Tongue (tissue), 2 donors: ENCODE measurements around the gene IBTK. TPM values are rescaled to one million over a fixed set of nuclear protein-coding genes. Genes with fewer than 3 reads are reported as not detected.

Experiments
- small RNA-seq: library from RNA; depleted of rRNA; stranded (forward); fragments of <200 nt; gene quantifications from one replicate; pipeline ENCODE3, GENCODE V24; 2014; ENCODE audit warnings: low replicate concordance
- total RNA-seq: library from RNA; depleted of rRNA; stranded (reverse); fragments of >200 nt; gene quantifications from one replicate; pipeline ENCODE4 v1.2.3, GENCODE V29; 2014

Gene IBTK
- total RNA-seq, 1 donor from 2014 or later, result 66.3 TPM

Small RNA genes lying within 50 kb of the gene (small RNA-seq; reads per million reads assigned to genes)
- not detected for gene RNU6-130P

Other genes with a start within 250 kb of the IBTK start
- 16.6 TPM for gene TPBG, start 116.1 kb upstream of the IBTK start, total RNA-seq